Right cardiac atrium (tissue), 5 donors: ENCODE data around the gene ZNF608. TPM values are rescaled to one million over a fixed set of nuclear protein-coding genes. Genes with fewer than 3 reads are reported as not detected.

Source experiments
- ATAC-seq, 2 donors: fragments of 200-7000 bp; cut with Tn5 transposase; one replicate each; pipeline versions ENCODE4 v1.8.0 to v1.9.1; 2020; ENCODE audit warnings: moderate library complexity in 2 of 2, mild to moderate bottlenecking in 1 of 2
- DNase-seq, 3 donors: peaks; one replicate each; pipeline ENCODE4 v3.0.0-alpha.2; 2020
- H3K27ac ChIP-seq: one replicate; pipeline ENCODE4 v1.5.1; 2013; ENCODE audit warnings: mild to moderate bottlenecking, low read length, control low read depth, moderate library complexity
- H3K27me3 ChIP-seq: one replicate; pipeline ENCODE4 v1.6.1; 2013; ENCODE audit not compliant: control insufficient read depth, insufficient read depth
- H3K4me1 ChIP-seq: one replicate; pipeline ENCODE4 v1.6.1; 2013; ENCODE audit warnings: low read length; ENCODE audit not compliant: control insufficient read depth, insufficient read depth
- H3K4me3 ChIP-seq: one replicate; pipeline ENCODE4 v1.5.1; 2013; ENCODE audit warnings: low read length, control low read depth
- H3K9me3 ChIP-seq: one replicate; pipeline ENCODE4 v1.6.1; 2013; ENCODE audit warnings: low read length; ENCODE audit not compliant: control insufficient read depth
- WGBS: extraction: QIAGEN DNeasy Blood & Tissue Kit; methylation state at CpG from one replicate; pipeline ENCODE4 v1.1.7; 2013; 5-methylcytosine and 5-hydroxymethylcytosine counted together
- intact Hi-C, 4 donors: fragments of 100-400 bp; cut with DNase I; formaldehyde crosslinking; loops; one replicate each; pipeline versions ENCODE4 v1.11.0 to v1.14.0; 2022 to 2023
- polyA plus RNA-seq: library from polyadenylated mRNA; stranded (reverse); fragments of 200-250 nt; gene quantifications from one replicate; pipeline ENCODE4 v1.2.3, GENCODE V29; 2013
- total RNA-seq, 4 donors: library from RNA; stranded (reverse); fragmentation: NEBNext Ultra II Directional; extraction: Animal tissue kit (Norgen Biotek cat#: 25700); gene quantifications; one replicate each; pipeline ENCODE4 v1.2.1, GENCODE V29; 2021
- donor health status: healthy with polysubstance abuse.
- donor health status: DM: no; HTN: yes; CAD: no.
- donor health status: DM: no; HTN: no; CAD: no.
- donor health status: DM: no; HTN: yes; CAD: no; lungs with severe emphysema.
- donor health status: DM: yes; HTN: yes; CAD: no.

Gene ZNF608
- total and polyA plus RNA-seq, 5 donors, result 16.4 to 43.7 (median 39.7) TPM

DNA sequence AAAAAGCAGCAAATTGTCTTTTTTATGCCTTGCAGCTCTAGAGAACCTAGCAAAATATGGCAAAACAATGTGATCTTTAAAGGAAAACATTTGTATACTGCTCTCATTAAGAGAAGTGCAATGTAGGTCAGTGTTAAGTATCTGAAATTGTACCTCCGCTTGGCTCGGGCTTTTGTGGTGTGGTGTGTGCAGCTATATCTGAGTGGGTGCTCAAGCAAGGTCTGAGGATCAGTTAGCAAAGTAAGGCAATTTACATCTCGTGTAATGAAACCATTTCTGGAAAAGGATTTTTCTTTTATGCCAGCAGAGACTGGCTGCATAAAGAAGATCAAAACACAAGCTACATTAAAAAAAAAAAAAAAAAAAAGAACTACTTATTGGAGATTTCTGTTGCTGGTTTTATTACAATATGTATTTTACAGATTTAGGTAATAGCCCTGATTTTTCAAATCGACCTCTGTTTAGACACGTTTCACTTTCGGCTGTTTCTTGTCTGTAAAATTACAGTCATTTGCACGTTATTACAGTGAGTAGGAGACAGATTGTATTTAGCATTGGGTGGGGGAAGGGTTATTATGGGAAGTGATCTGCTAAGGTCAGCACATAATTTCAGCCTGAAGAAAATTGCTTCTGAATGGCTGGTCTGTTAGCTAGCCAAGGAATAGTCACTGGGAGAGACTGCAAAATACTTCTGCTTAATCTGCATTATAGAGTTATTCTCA is 7.9 kb upstream of the ZNF608 start:
- 71% methylated on average over 7 of the region's 7 CpGs for WGBS
- Histone ChIP-seq H3K4me1 (no peaks in the 10 kb centered on the region), H3K27ac (no peak overlapping the region), H3K9me3 (no peaks in the 10 kb centered on the region), H3K27me3 (no peaks in the 10 kb centered on the region), H3K4me3 (no peak overlapping the region)
- intact Hi-C loops, result loop anchor here in 1 of 4 donors (5.0 kb wide), 1 partner anchor 273 kb away; no protein-coding TSS in a partner anchor
- ATAC-seq (no peak), DNase-seq (no peak)

DNA sequence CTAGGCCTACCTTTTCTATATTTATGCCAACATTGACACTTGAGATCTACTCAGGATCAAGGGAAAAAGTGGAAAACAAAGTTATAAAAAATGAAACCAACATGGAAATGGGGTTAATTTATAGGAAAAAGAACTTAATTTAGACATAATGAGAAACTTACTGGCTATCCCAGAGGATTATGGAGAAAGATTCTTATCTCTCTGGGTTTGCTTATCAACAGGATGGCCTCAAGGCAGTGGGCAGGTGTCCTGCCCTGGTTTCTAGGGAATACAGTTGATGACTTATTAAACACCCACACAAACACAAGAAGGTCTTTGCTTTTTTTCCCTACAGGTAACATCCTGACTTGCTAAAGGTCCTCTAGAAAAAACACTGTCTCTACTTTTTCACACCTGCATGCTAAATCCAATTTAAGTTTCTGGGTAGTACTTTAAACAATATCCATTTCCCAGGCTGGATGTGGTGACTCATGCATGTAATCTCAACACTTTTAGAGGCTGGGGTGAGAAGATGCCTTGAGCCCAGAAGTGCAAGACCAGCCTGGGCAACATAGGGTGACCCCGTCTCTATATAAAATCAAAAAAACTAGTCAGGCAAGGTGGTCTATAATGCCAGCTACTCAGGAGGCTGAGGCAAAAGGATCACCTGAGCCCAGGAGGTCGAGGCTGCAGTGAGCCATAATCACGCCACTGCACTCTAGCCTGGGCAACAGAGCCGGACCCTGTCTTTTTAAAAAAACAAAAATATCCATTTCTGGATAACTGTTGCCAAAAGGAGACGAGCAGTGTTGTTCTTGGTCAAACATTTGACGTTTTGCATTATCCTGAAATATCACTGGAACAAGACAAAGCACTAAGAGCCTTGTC is 6.6 kb upstream of the ZNF608 start:
- DNase-seq (no peak), ATAC-seq (no peak)
- H3K27me3 ChIP-seq, result no peaks in the 10 kb centered on the region
- no peak overlapping the region for H3K4me3 ChIP-seq
- H3K4me1 ChIP-seq, result no peaks in the 10 kb centered on the region
- intact Hi-C loops, result loop anchor here in 1 of 4 donors (5.0 kb wide), 1 partner anchor 274 kb away; no protein-coding TSS in a partner anchor
- H3K9me3 ChIP-seq, result no peaks in the 10 kb centered on the region
- H3K27ac ChIP-seq, result no peak overlapping the region
- WGBS, result 83% methylated on average over 6 of the region's 6 CpGs

DNA sequence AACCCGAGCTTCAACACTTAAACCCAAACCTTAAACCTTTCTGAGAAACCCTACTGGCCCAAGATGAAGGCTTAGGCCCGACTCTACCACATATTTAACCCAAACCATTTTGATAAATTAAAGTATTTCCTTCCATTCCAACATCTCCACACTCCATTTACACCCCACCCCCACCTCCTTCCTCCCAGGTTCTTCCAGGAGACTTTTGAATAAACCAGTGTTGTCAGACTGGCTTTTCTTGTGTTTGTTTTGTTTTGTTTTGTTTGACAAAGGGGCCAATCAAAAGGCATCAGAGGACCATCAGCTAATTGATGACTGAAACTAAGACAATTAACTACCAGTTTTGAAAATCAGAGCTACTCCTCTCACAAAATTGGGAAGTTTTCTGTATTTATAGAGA is 4.6 kb upstream of the ZNF608 start:
- ATAC-seq (no peak), DNase-seq (no peak)
- H3K4me1 ChIP-seq, result no peaks in the 10 kb centered on the region
- H3K9me3 ChIP-seq, result no peaks in the 10 kb centered on the region
- H3K27ac ChIP-seq, result no peak overlapping the region
- no peak overlapping the region for H3K4me3 ChIP-seq
- H3K27me3 ChIP-seq, result no peaks in the 10 kb centered on the region
- intact Hi-C loops, result loop anchor here in 1 of 4 donors (5.0 kb wide), 1 partner anchor 276 kb away; no protein-coding TSS in a partner anchor
- WGBS, result 83% methylated on average over 2 of the region's 2 CpGs

DNA sequence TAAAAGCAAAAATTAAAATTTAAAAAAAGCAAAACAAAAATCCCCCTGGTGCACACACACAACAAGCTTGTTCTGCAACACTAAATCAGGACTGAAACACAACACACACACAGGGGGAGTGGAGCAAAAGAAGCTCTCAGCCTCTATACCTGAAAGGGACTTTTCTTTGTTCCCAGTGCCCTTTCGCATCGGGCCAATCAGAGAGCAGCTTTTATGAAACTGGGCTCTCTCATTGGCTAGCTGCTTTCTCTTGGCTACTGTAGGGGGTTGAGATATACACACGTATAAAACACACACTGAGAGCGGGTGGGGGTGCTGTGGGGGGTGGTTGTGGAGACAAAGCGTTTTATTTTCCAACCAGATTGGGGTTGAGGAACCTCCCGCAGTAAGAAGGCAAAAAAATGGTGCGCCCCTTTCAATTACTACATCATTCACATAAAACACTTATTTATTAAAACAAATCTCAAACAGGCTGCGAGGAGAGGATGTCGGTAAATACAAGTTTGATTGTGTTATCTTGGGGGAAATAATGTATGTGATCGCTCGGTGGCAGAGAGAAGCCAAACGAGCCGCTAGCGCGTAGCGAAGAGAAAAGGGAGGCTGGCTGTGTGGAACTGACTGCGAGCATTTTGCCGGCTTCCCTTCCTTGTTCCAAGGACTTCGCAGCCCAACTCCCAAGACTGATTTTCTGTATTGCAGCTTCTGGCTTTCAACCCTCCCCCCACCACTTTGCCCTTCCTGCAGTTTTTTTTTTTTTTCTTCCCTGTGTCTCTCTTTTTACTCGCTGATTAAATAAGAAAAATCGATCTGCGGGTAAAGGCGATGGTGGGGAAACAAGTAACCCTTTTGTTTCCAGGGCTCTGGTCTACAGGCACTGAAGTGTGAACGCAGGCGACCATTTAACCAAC is 2.5 kb upstream of the ZNF608 start:
- Histone ChIP-seq H3K27me3 (no peaks in the 10 kb centered on the region), H3K27ac (peak overlapping the region; percentile 96), H3K9me3 (no peaks in the 10 kb centered on the region), H3K4me3 (peak overlapping the region; percentile 85), H3K4me1 (no peaks in the 10 kb centered on the region)
- ATAC-seq (peak; percentile 85 to 90), DNase-seq (peak; percentile 57 to 77 (median 70))
- intact Hi-C loops, result loop anchor here (5.0 to 10.0 kb wide), 4 partner anchors 94 to 158 kb away; no protein-coding TSS in a partner anchor
- WGBS, result 6% methylated on average over 25 of the region's 25 CpGs

DNA sequence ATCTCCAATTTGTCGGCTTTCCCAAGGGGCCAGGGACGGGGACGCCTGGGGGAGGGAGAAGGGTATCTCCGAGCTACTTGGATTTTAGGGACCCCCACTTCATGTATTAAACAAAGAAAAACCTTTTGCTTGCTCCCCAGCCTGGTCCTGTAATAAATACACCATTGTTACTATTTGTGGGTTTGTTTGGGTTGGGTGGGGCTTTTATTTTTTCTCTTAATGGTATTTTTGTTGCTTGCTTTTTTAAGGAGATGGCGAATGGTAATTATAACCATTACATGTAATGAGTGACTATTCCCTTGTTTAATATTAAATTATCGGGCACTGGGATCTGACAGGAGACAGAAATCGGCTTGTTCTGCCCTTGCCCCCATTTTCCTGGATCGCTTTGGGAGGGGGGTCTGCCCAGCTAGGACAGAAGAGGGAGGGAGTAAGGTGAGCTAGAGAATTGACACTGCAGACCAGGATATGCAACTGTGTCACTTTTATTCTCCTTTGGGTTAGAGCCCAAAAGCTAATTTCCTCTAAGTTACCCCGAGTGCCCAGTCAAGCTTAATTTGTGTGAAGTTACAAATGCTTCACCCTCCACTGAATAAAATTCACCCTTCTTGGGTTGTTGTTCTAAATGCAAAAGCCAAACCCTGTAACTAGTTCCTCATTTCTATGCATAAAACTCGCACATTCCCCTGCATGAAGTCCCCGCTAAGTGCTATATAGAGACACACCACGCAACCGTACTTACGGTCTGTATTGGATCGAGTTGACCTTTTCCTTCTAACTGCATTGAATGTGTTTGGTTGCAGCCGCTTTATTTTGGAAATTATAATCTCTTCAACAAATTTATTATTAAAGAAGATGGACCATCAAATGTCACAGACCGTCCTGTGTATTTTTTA is 1.6 kb upstream of the ZNF608 start:
- ATAC-seq (peak; percentile 8 to 22), DNase-seq (no peak)
- intact Hi-C loops, result loop anchor here (5.0 to 10.0 kb wide), 4 partner anchors 93 to 159 kb away; no protein-coding TSS in a partner anchor
- H3K4me1 ChIP-seq, result no peaks in the 10 kb centered on the region
- H3K27me3 ChIP-seq, result no peaks in the 10 kb centered on the region
- H3K4me3 ChIP-seq, result peak overlapping the region; percentile 85
- peak overlapping the region; percentile 98 for H3K27ac ChIP-seq
- WGBS, result under 1% methylated on average over 17 of the region's 17 CpGs
- no peaks in the 10 kb centered on the region for H3K9me3 ChIP-seq

DNA sequence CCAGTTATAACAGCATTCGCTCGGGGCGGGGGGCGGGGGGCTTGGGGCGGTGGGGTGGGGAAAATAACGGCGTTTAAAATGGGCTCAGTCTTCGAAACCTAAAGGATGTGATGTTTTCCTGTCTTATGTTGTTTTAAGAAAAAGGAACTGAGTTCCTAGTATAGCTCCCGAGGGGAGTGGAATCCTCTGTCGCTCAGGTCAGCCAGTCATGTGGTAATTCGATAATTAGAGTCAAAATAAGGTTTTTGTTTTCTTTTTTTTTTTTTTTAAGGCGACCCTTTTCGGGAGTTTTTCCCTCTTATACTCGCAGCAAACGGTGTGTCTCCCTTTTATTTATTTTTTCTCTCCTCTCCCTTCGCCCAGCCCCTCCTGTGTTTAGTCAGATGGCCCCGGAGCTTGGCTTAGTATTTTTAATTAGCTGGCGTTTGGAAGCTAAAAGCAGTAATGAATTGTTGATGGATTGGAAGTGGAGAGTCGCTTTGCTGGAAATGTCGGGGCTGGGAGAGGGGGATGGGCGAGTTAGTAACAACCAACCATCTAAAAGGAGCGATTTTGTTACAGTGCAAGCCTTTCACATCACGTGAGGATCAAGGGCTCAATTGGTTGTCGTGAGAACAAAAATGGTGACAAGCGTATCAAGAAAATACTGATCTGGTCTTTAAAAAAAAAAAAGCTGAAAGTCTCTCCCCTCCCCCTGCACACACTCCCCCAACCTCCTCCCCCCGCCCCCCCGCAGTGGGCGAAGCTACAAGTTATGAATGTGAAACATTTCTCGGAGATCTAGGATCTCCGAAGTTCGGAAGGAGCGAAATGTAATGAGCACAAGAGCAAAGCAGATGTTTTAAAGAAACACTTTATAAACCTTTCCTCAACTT is 714 bp upstream of the ZNF608 start:
- Histone ChIP-seq H3K27me3 (no peaks in the 10 kb centered on the region), H3K4me3 (peak overlapping the region; percentile 85), H3K4me1 (no peaks in the 10 kb centered on the region), H3K27ac (peak overlapping the region; percentile 98), H3K9me3 (no peaks in the 10 kb centered on the region)
- under 1% methylated on average over 32 of the region's 32 CpGs for WGBS
- intact Hi-C loops, result loop anchor here (5.0 to 10.0 kb wide), 4 partner anchors 92 to 160 kb away; no protein-coding TSS in a partner anchor
- ATAC-seq (peak; percentile 69 to 72), DNase-seq (peak; percentile 82 to 90 (median 87))

DNA sequence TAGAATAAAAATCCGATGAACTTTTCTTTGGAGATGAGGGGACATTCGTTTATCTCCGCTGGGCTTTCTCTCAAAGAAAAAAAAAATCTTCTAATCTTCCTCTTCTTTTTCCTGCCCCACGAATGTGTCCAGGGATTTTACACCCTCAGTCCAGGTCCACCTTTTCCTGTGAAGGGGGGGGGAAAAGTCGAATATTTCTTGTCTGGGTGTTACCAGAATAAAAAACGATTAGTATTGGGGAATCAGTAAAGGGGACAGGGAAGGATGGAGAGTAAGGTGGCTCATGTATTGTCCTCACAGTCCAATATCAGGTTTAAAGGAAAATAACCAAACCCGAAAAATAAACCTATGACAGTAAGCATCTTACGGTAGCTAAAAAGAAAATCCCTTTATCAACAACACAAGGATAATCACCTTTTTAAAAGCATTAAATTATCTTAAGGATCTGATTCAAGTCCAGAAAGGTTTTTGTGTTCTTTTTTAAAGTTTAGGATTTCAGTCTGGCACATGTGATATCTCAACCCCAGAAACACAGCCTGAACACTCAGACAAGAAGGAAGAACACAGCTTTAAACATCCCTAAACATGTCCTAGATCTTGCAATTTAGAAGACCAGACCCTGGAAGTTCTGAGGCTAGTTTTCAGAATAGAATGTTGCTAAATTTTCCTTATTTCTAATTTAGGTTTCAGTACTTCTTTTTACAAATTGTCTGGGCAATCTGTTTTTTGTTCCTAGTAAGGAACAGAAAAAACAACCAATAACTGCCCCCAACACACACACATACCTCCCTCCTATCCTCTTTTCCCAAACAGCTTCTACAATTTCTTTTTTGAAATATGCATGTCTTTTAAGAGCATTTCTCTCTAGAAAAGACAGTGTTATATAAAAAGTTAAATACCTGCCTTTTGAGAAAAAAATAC is 1.2 kb downstream of the ZNF608 start:
- DNase-seq (no peak), ATAC-seq (no peak)
- intact Hi-C loops, result loop anchor here (5.0 to 10.0 kb wide), 4 partner anchors 90 to 162 kb away; no protein-coding TSS in a partner anchor
- Histone ChIP-seq H3K4me1 (peaks cover 3% of the 10 kb centered on the region), H3K9me3 (no peaks in the 10 kb centered on the region), H3K4me3 (peak overlapping the region; percentile 85), H3K27me3 (no peaks in the 10 kb centered on the region), H3K27ac (peak overlapping the region; percentile 97)
- WGBS, result 21% methylated on average over 8 of the region's 8 CpGs

DNA sequence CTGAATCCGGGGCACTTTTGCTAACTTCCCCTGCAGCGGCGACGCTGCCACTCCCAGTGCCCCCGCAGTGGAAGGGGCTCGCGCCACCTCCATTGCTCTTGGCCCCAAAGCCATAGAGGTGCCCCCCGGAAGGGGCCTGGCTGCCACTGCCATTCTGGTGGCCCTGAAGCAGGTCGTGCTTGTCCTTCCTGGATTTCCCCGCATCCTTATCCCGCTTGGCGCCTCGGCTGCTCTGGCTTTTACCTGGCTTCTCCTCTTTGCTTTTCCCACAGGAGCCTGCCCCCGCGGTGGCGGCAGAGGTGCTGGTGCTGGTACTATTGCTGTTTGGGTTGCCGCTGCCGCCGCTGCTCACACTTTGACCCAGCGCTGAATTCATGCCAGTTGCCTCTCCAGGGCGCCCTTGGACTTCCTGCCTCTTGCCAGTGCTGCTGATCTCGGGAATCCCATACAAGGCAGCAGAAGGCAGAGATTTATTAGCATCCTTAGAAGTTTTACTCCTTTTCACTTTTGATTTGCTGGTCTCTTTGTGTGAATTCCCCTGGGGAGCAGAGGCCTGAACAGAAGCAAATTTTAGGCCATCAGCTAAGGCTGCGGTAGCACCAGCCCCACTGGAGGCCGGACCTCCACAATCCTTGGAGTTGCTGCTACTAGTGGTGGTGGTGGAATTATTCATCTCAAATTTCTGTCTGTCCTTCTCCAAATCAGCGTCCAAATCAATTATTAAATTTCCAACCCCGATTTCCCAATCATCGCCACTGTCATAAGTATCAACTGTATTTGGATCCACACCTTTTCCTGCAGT is 2.1 kb downstream of the ZNF608 start:
- 6% methylated on average over 27 of the region's 27 CpGs for WGBS
- DNase-seq (peak; percentile 64 to 87 (median 84)), ATAC-seq (peak; percentile 34 to 43)
- Histone ChIP-seq H3K27me3 (no peaks in the 10 kb centered on the region), H3K4me3 (peak overlapping the region; percentile 85), H3K27ac (peak overlapping the region; percentile 97), H3K4me1 (peaks cover 3% of the 10 kb centered on the region), H3K9me3 (no peaks in the 10 kb centered on the region)
- intact Hi-C loops, result loop anchor here in 3 of 4 donors (5.0 to 10.0 kb wide), 5 partner anchors 37 to 263 kb away; no protein-coding TSS in a partner anchor
